Fibroblast of lung (primary cell): ENCODE results near the gene VSTM2B. TPM values are rescaled to one million over a fixed set of nuclear protein-coding genes. Genes with fewer than 3 reads are reported as not detected.
"Not testable (repeated sequence)": the region's sequence is repeated elsewhere in the genome, so short reads cannot be mapped to it uniquely, and the experiment has no call there.

Source experiments
- DNase-seq, 2 donors: peaks; one replicate each; pipeline versions ENCODE4 v3.0.0 to v3.0.0-alpha.2; 2010; ENCODE audit warnings: low read depth in 2 of 2
- H2AFZ ChIP-seq: 2 replicates; pipeline ENCODE4 v1.5.1; 2012; ENCODE audit warnings: low read length, control low read depth, inconsistent platforms
- H3K27ac ChIP-seq: 2 replicates; pipeline ENCODE4 v1.5.1; 2011; ENCODE audit warnings: low read length, control low read depth; ENCODE audit not compliant: insufficient read depth
- H3K27me3 ChIP-seq: 2 replicates; pipeline ENCODE4 v1.5.1; 2011; ENCODE audit warnings: mild to moderate bottlenecking, low read length; ENCODE audit not compliant: control insufficient read depth, insufficient read depth
- H3K36me3 ChIP-seq: 2 replicates; pipeline ENCODE4 v1.5.1; 2011; ENCODE audit warnings: low read length; ENCODE audit not compliant: control insufficient read depth, insufficient read depth
- H3K4me1 ChIP-seq: 2 replicates; pipeline ENCODE4 v1.5.1; 2011; ENCODE audit warnings: low read length; ENCODE audit not compliant: control insufficient read depth, insufficient read depth; ENCODE audit errors: extremely low read depth
- H3K4me2 ChIP-seq: 2 replicates; pipeline ENCODE4 v1.5.1; 2011; ENCODE audit warnings: low read length, control low read depth; ENCODE audit not compliant: insufficient read depth; ENCODE audit errors: extremely low read depth
- H3K4me3 ChIP-seq, 4 experiments: fragments of 200-600 bp in 1 of 4; sonication (generic) in 1 of 4; replicated peaks in 1 of 4; 2 replicates each; pipeline ENCODE4 v1.5.1; 2011 to 2016; ENCODE audit warnings: low read length in 4 of 4, low read depth in 3 of 4, mild to moderate bottlenecking in 3 of 4, control low read depth in 2 of 4, inconsistent platforms in 1 of 4, mixed read lengths in 1 of 4; ENCODE audit not compliant: insufficient read depth in 1 of 4; ENCODE audit errors: control extremely low read depth in 1 of 4
- H3K79me2 ChIP-seq: 2 replicates; pipeline ENCODE4 v1.5.1; 2012; ENCODE audit warnings: mild to moderate bottlenecking, low read length, inconsistent platforms; ENCODE audit not compliant: control insufficient read depth, insufficient read depth
- H3K9ac ChIP-seq: 2 replicates; pipeline ENCODE4 v1.5.1; 2011; ENCODE audit warnings: mild to moderate bottlenecking, low read length, control low read depth; ENCODE audit not compliant: insufficient read depth
- H3K9me3 ChIP-seq: 2 replicates; pipeline ENCODE4 v1.5.1; 2012; ENCODE audit warnings: low read depth, low read length; ENCODE audit not compliant: control insufficient read depth, insufficient read depth
- H4K20me1 ChIP-seq: 2 replicates; pipeline ENCODE4 v1.5.1; 2011; ENCODE audit warnings: low read length; ENCODE audit not compliant: control insufficient read depth, insufficient read depth; ENCODE audit errors: extremely low read depth
- CTCF ChIP-seq, 2 donors: IDR thresholded peaks in 1 of 2; conservative IDR thresholded peaks in 1 of 2; 1 replicate in 1 of 2; 2 replicates in 1 of 2; pipeline ENCODE4 v1.5.1; 2011 to 2012; ENCODE audit warnings: low read length in 2 of 2, control low read depth in 1 of 2, inconsistent platforms in 1 of 2, low read depth in 1 of 2, mild to moderate bottlenecking in 1 of 2
- EZH2 ChIP-seq: IDR thresholded peaks from 2 replicates; pipeline ENCODE4 v1.5.1; 2012; ENCODE audit warnings: low read length, control low read depth, mild to moderate bottlenecking; ENCODE audit errors: missing control alignments
- polyA plus RNA-seq, 2 donors: library from polyadenylated mRNA; depleted of rRNA in 1 of 2; stranded (reverse) in 1 of 2; unstranded in 1 of 2; fragments of >200 nt; gene quantifications; 2 replicates each; pipeline ENCODE4 v1.2.1, GENCODE V29; 2011 to 2012; ENCODE audit warnings: missing spikeins in 1 of 2
- total RNA-seq: library from RNA; depleted of rRNA; stranded (reverse); fragments of >200 nt; gene quantifications from 2 replicates; pipeline ENCODE4 v1.2.1, GENCODE V29; 2014

The VSTM2B gene
- total and polyA plus RNA-seq, 2 donors (not counting 1 experiment from before 2014, with no cell fraction given): not detected

GRCh38 chr19:29484876-29485275 is 40.9 kb upstream of the VSTM2B start:
- Histone ChIP-seq H3K4me3 (no peak overlapping the region), H3K9ac (no peak overlapping the region), H3K9me3 (no peaks in the 10 kb centered on the region), H3K27me3 (no peaks in the 10 kb centered on the region), H4K20me1 (no peaks in the 10 kb centered on the region), H3K79me2 (no peaks in the 10 kb centered on the region), H2AFZ (no peak overlapping the region), H3K4me2 (no peak overlapping the region), H3K27ac (no peak overlapping the region), H3K4me1 (no peaks in the 10 kb centered on the region), H3K36me3 (no peaks in the 10 kb centered on the region)
- no peak for DNase-seq
- TF ChIP-seq CTCF (conservative IDR thresholded peaks at IDR 0.05 in 1 of 2, IDR thresholded peaks at IDR 0.05 in 1 of 2; ENCODE audit: low read depth in 1 of 2, low read length in 2 of 2) (no peak), EZH2 (no peak)

GRCh38 chr19:29485293-29485692 is 40.5 kb upstream of the VSTM2B start:
- no peaks in the 10 kb centered on the region for H3K27me3 ChIP-seq
- no peaks in the 10 kb centered on the region for H4K20me1 ChIP-seq
- no peak overlapping the region for H3K4me2 ChIP-seq
- no peak for DNase-seq
- no peaks in the 10 kb centered on the region for H3K36me3 ChIP-seq
- no peak overlapping the region for H3K27ac ChIP-seq
- no peak overlapping the region for H2AFZ ChIP-seq
- no peaks in the 10 kb centered on the region for H3K79me2 ChIP-seq
- H3K9ac ChIP-seq: no peak overlapping the region
- H3K4me1 ChIP-seq: no peaks in the 10 kb centered on the region
- no peak overlapping the region for H3K4me3 ChIP-seq
- no peaks in the 10 kb centered on the region for H3K9me3 ChIP-seq
- TF ChIP-seq EZH2 (no peak), CTCF (conservative IDR thresholded peaks at IDR 0.05 in 1 of 2, IDR thresholded peaks at IDR 0.05 in 1 of 2; ENCODE audit: low read depth in 1 of 2, low read length in 2 of 2) (no peak)

GRCh38 chr19:29486961-29487360 is 38.8 kb upstream of the VSTM2B start:
- not testable (repeated sequence) for H3K4me2 ChIP-seq, H4K20me1 ChIP-seq, H3K27me3 ChIP-seq, H3K4me3 ChIP-seq, H3K4me1 ChIP-seq, H3K36me3 ChIP-seq, H2AFZ ChIP-seq, H3K27ac ChIP-seq, H3K79me2 ChIP-seq, DNase-seq, H3K9me3 ChIP-seq, H3K9ac ChIP-seq
